Measurements from ENCODE around the gene MROH7. TPM values are rescaled to one million over a fixed set of nuclear protein-coding genes. Genes with fewer than 3 reads are reported as not detected.

The MROH7 gene
- total RNA-seq, 2 experiments from 2014 or later, result 0.11 TPM; not detected in 1

GRCh38 chr1:54699936-54700525 is 58.4 kb downstream of the MROH7 start:
- H3K36me3 Mint-ChIP-seq (ENCODE audit: low read depth), result no peaks in the 10 kb centered on the region
- intact Hi-C loops (cut with micrococcal nuclease), result no loop called here
- POLR2A ChIA-PET, result interaction anchor here (0.5 kb wide), 1 partner anchor 121 kb away, joined by 3 read pairs; no protein-coding TSS in a partner anchor
- ATAC-seq (no peak), DNase-seq (no peak)
- CTCF ChIA-PET, result interaction anchor here (0.6 to 1.1 kb wide), 2 partner anchors 20 to 166 kb away, joined by 3 read pairs; no protein-coding TSS in a partner anchor
- no peaks in the 10 kb centered on the region for H3K9me3 Mint-ChIP-seq
- no peak overlapping the region for H3K27ac Mint-ChIP-seq
- no peak for TF ChIP-seq CTCF (IDR thresholded peaks at IDR 0.05)
- H3K4me1 Mint-ChIP-seq (ENCODE audit: low read depth), result peaks cover 3% of the 10 kb centered on the region
- peaks cover 5% of the 10 kb centered on the region for H3K27me3 Mint-ChIP-seq
- no peak overlapping the region for H3K4me3 Mint-ChIP-seq

- H3K4me3 Mint-ChIP-seq, result no peak overlapping the region
- no peaks in the 10 kb centered on the region for H3K9me3 Mint-ChIP-seq
- no peak overlapping the region for H3K27ac Mint-ChIP-seq
- peaks cover 7% of the 10 kb centered on the region for H3K27me3 Mint-ChIP-seq
- H3K36me3 Mint-ChIP-seq (ENCODE audit: low read depth), result no peaks in the 10 kb centered on the region
- ChIA-PET POLR2A (no interaction called here), CTCF (interaction anchor here (1.1 kb wide), 1 partner anchor 164 kb away, joined by 3 read pairs; no protein-coding TSS in a partner anchor)
- peaks cover 3% of the 10 kb centered on the region for H3K4me1 Mint-ChIP-seq (ENCODE audit: low read depth)
- no peak for TF ChIP-seq CTCF (IDR thresholded peaks at IDR 0.05)
- intact Hi-C loops (cut with micrococcal nuclease), result no loop called here
- ATAC-seq (no peak), DNase-seq (no peak)
Measured at GRCh38 chr1:54701066-54701465, 59.5 kb downstream of the MROH7 start.

- Mint-ChIP-seq H3K27me3 (peaks cover 8% of the 10 kb centered on the region), H3K4me1 (ENCODE audit: low read depth) (no peaks in the 10 kb centered on the region), H3K36me3 (ENCODE audit: low read depth) (no peaks in the 10 kb centered on the region), H3K27ac (no peak overlapping the region), H3K4me3 (no peak overlapping the region), H3K9me3 (no peaks in the 10 kb centered on the region)
- no peak for TF ChIP-seq CTCF (IDR thresholded peaks at IDR 0.05)
- DNase-seq, result no peak
- ChIA-PET CTCF (no interaction called here), POLR2A (no interaction called here)
- no peak for ATAC-seq
- intact Hi-C loops (cut with micrococcal nuclease), result no loop called here
Measured at GRCh38 chr1:54701996-54702395, 60.4 kb downstream of the MROH7 start.

- no peaks in the 10 kb centered on the region for H3K36me3 Mint-ChIP-seq (ENCODE audit: low read depth)
- TF ChIP-seq CTCF (IDR thresholded peaks at IDR 0.05), result no peak
- POLR2A ChIA-PET, result no interaction called here
Measured at GRCh38 chr1:54703471-54703870, 61.9 kb downstream of the MROH7 start.

GRCh38 chr1:54705153-54705552 is 63.6 kb downstream of the MROH7 start:
- Mint-ChIP-seq H3K4me3 (no peak overlapping the region), H3K4me1 (ENCODE audit: low read depth) (no peaks in the 10 kb centered on the region), H3K36me3 (ENCODE audit: low read depth) (no peaks in the 10 kb centered on the region), H3K27me3 (peaks cover 7% of the 10 kb centered on the region), H3K27ac (no peak overlapping the region), H3K9me3 (no peaks in the 10 kb centered on the region)
- intact Hi-C loops (cut with micrococcal nuclease), result no loop called here
- no peak for ATAC-seq
- POLR2A ChIA-PET, result interaction anchor here (0.6 to 1.2 kb wide), 2 partner anchors 11 to 12 kb away, joined by 3 to 4 read pairs; partner anchors contain the start of gene TTC4
- no peak for DNase-seq
- TF ChIP-seq CTCF (IDR thresholded peaks at IDR 0.05), result no peak
- CTCF ChIA-PET, result interaction anchor here (0.6 to 1.2 kb wide), 2 partner anchors 10 to 96 kb away, joined by 3 read pairs; partner anchors contain the start of genes TTC22 and TTC4

More at GRCh38 chr1:54703471-54703870, 61.9 kb downstream of the MROH7 start:
- Mint-ChIP-seq H3K9me3 (no peaks in the 10 kb centered on the region), H3K4me3 (no peak overlapping the region), H3K4me1 (ENCODE audit: low read depth) (no peaks in the 10 kb centered on the region), H3K27me3 (peaks cover 6% of the 10 kb centered on the region), H3K27ac (no peak overlapping the region)
- ATAC-seq (no peak), DNase-seq (no peak)
- intact Hi-C loops (cut with micrococcal nuclease), result no loop called here
- CTCF ChIA-PET, result interaction anchor here (1.3 kb wide), 1 partner anchor 107 kb away, joined by 3 read pairs; no protein-coding TSS in a partner anchor
